AG09319 (cell line): Measurements from ENCODE around the gene TMEM150A.

Source experiments
- DNase-seq: peaks from one replicate; pipeline ENCODE4 v3.0.0-alpha.2; 2010; ENCODE audit warnings: low read depth; ENCODE audit errors: extremely low read depth
- CTCF ChIP-seq: IDR thresholded peaks from 2 replicates; pipeline ENCODE4 v1.5.1; 2011; ENCODE audit warnings: low read depth, mild to moderate bottlenecking, inconsistent platforms, low read length, moderate library complexity

The TMEM150A gene

GRCh38 chr2:85601771-85602475, 575 bp downstream of the TMEM150A start:
- no peak for DNase-seq
- no peak for TF ChIP-seq CTCF

- no peak for TF ChIP-seq CTCF
- DNase-seq, result no peak
Measured at GRCh38 chr2:85600951-85601770, 1.3 kb downstream of the TMEM150A start.

- no peak for DNase-seq
- TF ChIP-seq CTCF, result no peak
Measured at GRCh38 chr2:85600235-85600575, 2.3 kb downstream of the TMEM150A start.

- no peak for TF ChIP-seq CTCF
Measured at GRCh38 chr2:85599468-85600234, 2.8 kb downstream of the TMEM150A start.

GRCh38 chr2:85598594-85599340, 3.7 kb downstream of the TMEM150A start:
- no peak for TF ChIP-seq CTCF
- DNase-seq, result no peak

More at GRCh38 chr2:85599468-85600234, 2.8 kb downstream of the TMEM150A start:
- DNase-seq, result no peak

GRCh38 chr2:85597241-85597640, 5.3 kb downstream of the TMEM150A start:
- DNase-seq, result no peak
- TF ChIP-seq CTCF, result no peak
